GM12878 (cell line): ENCODE data around the gene C1orf232. TPM values are rescaled to one million over a fixed set of nuclear protein-coding genes. Genes with fewer than 3 reads are reported as not detected.

Source experiments
- ATAC-seq: fragments of 200-7000 bp; cut with Tn5 transposase; 3 replicates; pipeline ENCODE4 v1.9.1; 2020; ENCODE audit warnings: mild to moderate bottlenecking, moderate library complexity
- BruUV-seq: library from RNA; stranded (reverse); fragments of 400-500 nt; replicated peaks from 2 replicates; lab custom pipeline; 2021; lab: Mats Ljungman, UMichigan
- CTCF ChIA-PET: fragments of 300-600 bp; sonication (Branson Sonifier 250); formaldehyde crosslinking; extraction: SDS; loops from one replicate; lab custom pipeline; 2021; ENCODE audit warnings: inconsistent platforms; lab: Yijun Ruan, JAX
- POLR2A ChIA-PET: fragments of 350-600 bp; formaldehyde crosslinking; extraction: SDS; loops from one replicate; lab custom pipeline; 2021; ENCODE audit warnings: inconsistent platforms; lab: Charles Lee
- RAD21 ChIA-PET: fragments of 300-600 bp; sonication (Branson Sonifier 250); formaldehyde crosslinking; loops from one replicate; lab custom pipeline; 2023; ENCODE audit warnings: antibody characterized with exemption; ENCODE audit not compliant: unreplicated experiment; lab: Charles Lee
- SMC1A ChIA-PET: fragments of 300-600 bp; sonication (Branson Sonifier 250); formaldehyde crosslinking; loops from one replicate; lab custom pipeline; 2023; ENCODE audit not compliant: unreplicated experiment, uncharacterized antibody; lab: Charles Lee
- DNase-seq: peaks from one replicate; pipeline ENCODE4 v3.0.0-alpha.2; 2011; ENCODE audit warnings: low read depth, low spot score
- FAIRE-seq: peaks from 3 replicates; lab custom pipeline; 2011; peaks lifted over from hg19 to GRCh38; lab: Jason Lieb, UNC
- H2AFZ ChIP-seq: 2 replicates; pipeline ENCODE4 v1.6.0; 2011; ENCODE audit warnings: low read depth, low read length, control low read depth; ENCODE audit not compliant: control insufficient read depth
- H3K27ac ChIP-seq: 2 replicates; pipeline ENCODE4 v1.5.1; 2011; ENCODE audit warnings: control low read depth; ENCODE audit not compliant: control insufficient read depth, insufficient read depth
- H3K27me3 ChIP-seq, 2 experiments: replicated peaks in 1 of 2; 2 replicates each; pipeline versions ENCODE4 v1.6.0 to v1.6.1; 2011; ENCODE audit warnings: low read length in 1 of 2; ENCODE audit not compliant: control insufficient read depth in 2 of 2, insufficient read depth in 2 of 2
- H3K36me3 ChIP-seq, 2 experiments: 2 replicates each; pipeline ENCODE4 v1.5.1; 2011; ENCODE audit warnings: low read length in 1 of 2; ENCODE audit not compliant: control insufficient read depth in 2 of 2, insufficient read depth in 2 of 2
- H3K4me1 ChIP-seq: 2 replicates; pipeline ENCODE4 v1.6.1; 2011; ENCODE audit warnings: mild to moderate bottlenecking, low read length, moderate library complexity, mixed read lengths; ENCODE audit not compliant: control insufficient read depth, insufficient read depth
- H3K4me2 ChIP-seq: 2 replicates; pipeline ENCODE4 v1.6.0; 2011; ENCODE audit warnings: control low read depth; ENCODE audit not compliant: control insufficient read depth, insufficient read depth
- H3K4me3 ChIP-seq: fragments of 200-600 bp; sonication (generic); 2 replicates; pipeline ENCODE4 v1.5.1; 2016
- H3K79me2 ChIP-seq: 2 replicates; pipeline ENCODE4 v1.6.0; 2011; ENCODE audit warnings: low read length; ENCODE audit not compliant: control insufficient read depth, insufficient read depth
- H3K9ac ChIP-seq: 2 replicates; pipeline ENCODE4 v1.8.0; 2011; ENCODE audit warnings: low read length, control low read depth, mixed read lengths; ENCODE audit not compliant: control insufficient read depth, insufficient read depth
- H3K9me3 ChIP-seq: replicated peaks from 3 replicates; pipeline ENCODE4 v1.5.1; 2011; ENCODE audit warnings: mild to moderate bottlenecking, low read length; ENCODE audit not compliant: control insufficient read depth, insufficient read depth
- H4K20me1 ChIP-seq: 2 replicates; pipeline ENCODE4 v1.6.0; 2011; ENCODE audit not compliant: control insufficient read depth, insufficient read depth
- BACH1 ChIP-seq: fragments of 450-650 bp; IDR thresholded peaks from 2 replicates; pipeline ENCODE4 v1.6.1; 2017; ENCODE audit warnings: mild to moderate bottlenecking, borderline replicate concordance
- BMI1 ChIP-seq: fragments of 450-650 bp; IDR thresholded peaks from 2 replicates; pipeline ENCODE4 v1.6.1; 2016; ENCODE audit warnings: mild to moderate bottlenecking, moderate library complexity, borderline replicate concordance
- CEBPB ChIP-seq, 2 experiments: fragments of 150-350 bp in 1 of 2; IDR thresholded peaks; 2 replicates each; pipeline ENCODE4 v1.6.1; 2012 to 2014; ENCODE audit warnings: low read depth in 2 of 2, low read length in 2 of 2, borderline replicate concordance in 1 of 2, inconsistent platforms in 1 of 2
- E2F4 ChIP-seq: IDR thresholded peaks from 2 replicates; pipeline ENCODE4 v1.6.1; 2012; ENCODE audit warnings: low read depth, low read length, improper control_type of control experiment
- HCFC1 ChIP-seq: fragments of 150-350 bp; IDR thresholded peaks from 2 replicates; pipeline ENCODE4 v1.6.1; 2014; ENCODE audit warnings: low read length
- LARP7 ChIP-seq: fragments of 450-650 bp; IDR thresholded peaks from 2 replicates; pipeline ENCODE4 v1.6.1; 2017; ENCODE audit warnings: mild to moderate bottlenecking
- NFYB ChIP-seq: IDR thresholded peaks from 2 replicates; pipeline ENCODE4 v1.6.1; 2011; ENCODE audit warnings: low read depth, mild to moderate bottlenecking, low read length, improper control_type of control experiment, moderate library complexity; ENCODE audit not compliant: insufficient read depth
- TCF7 ChIP-seq: IDR thresholded peaks from 2 replicates; pipeline ENCODE4 v1.6.1; 2014; ENCODE audit warnings: antibody characterized with exemption, borderline replicate concordance
- ZBTB40 ChIP-seq: fragments of 450-650 bp; IDR thresholded peaks from 2 replicates; pipeline ENCODE4 v1.6.1; 2016; ENCODE audit warnings: mild to moderate bottlenecking, moderate library complexity, borderline replicate concordance
- WGBS: methylation state at CpG from one replicate; pipeline ENCODE4 v1.1.6; 2016; ENCODE audit warnings: low lambda C conversion rate; ENCODE audit not compliant: insufficient replicate concordance, insufficient coverage; ENCODE audit errors: missing lambda C conversion rate; 5-methylcytosine and 5-hydroxymethylcytosine counted together
- in situ Hi-C: fragments of 300-500 bp; cut with MboI; formaldehyde crosslinking; loops from 9 replicates; pipeline ENCODE4 v1.14.3; 2018; ENCODE audit warnings: mixed read lengths
- intact Hi-C: fragments of 100-400 bp; cut with micrococcal nuclease; formaldehyde crosslinking; loops from one replicate; pipeline ENCODE4 v1.14.2; 2022; ENCODE audit not compliant: unreplicated experiment
- polyA plus RNA-seq, 11 experiments: library from polyadenylated mRNA; depleted of rRNA in 4 of 11; unstranded in 6 of 11; stranded (reverse) in 5 of 11; fragments of >200 nt; fragmentation: Nextera tagmentation in 4 of 11; fragmentation: Illumina TruSeq in 1 of 11; extraction: Ambion mirVana in 4 of 11; extraction: Trizol in 1 of 11; gene quantifications; 1 replicate in 1 of 11; 2 replicates in 10 of 11; pipeline versions ENCODE4 v1.2.1 to v1.2.3, GENCODE V29; 2011 to 2016; ENCODE audit warnings: inconsistent platforms in 2 of 11, missing spikeins in 2 of 11, low read depth in 1 of 11
- total RNA-seq, 4 experiments: library from RNA; depleted of rRNA in 3 of 4; stranded (reverse); fragments of >200 nt in 3 of 4; fragmentation: Illumina TruSeq in 1 of 4; extraction: Trizol in 1 of 4; gene quantifications; 2 replicates each; pipeline versions ENCODE4 v1.2.1 to v1.2.3, GENCODE V29; 2013 to 2021
- TF ChIP-seq, protein P1 (sequence below): fragments of 150-350 bp; IDR thresholded peaks from 2 replicates; pipeline ENCODE4 v1.6.1; 2014; ENCODE audit warnings: mild to moderate bottlenecking, low read depth, low read length
- TF ChIP-seq, protein P2 (sequence below): fragments of 450-650 bp; formaldehyde crosslinking; IDR thresholded peaks from 2 replicates; pipeline ENCODE4 v1.5.0; 2022; ENCODE audit warnings: mild to moderate bottlenecking, missing genetic modification characterization

Gene C1orf232
- total and polyA plus RNA-seq, 10 of the 15 experiments (the other 5 are each of a cell fraction or from before 2014, with no cell fraction given) = not detected

- TF ChIP-seq CEBPB (IDR thresholded peaks at IDR 0.05; ENCODE audit: borderline replicate concordance in 1 of 2, low read depth in 2 of 2, low read length in 2 of 2) (no peak), TCF7 (no peak), BMI1 (no peak)
Measured at GRCh38 chr1:26163684-26164035, 5.1 kb downstream of the C1orf232 start (continued).

DNA sequence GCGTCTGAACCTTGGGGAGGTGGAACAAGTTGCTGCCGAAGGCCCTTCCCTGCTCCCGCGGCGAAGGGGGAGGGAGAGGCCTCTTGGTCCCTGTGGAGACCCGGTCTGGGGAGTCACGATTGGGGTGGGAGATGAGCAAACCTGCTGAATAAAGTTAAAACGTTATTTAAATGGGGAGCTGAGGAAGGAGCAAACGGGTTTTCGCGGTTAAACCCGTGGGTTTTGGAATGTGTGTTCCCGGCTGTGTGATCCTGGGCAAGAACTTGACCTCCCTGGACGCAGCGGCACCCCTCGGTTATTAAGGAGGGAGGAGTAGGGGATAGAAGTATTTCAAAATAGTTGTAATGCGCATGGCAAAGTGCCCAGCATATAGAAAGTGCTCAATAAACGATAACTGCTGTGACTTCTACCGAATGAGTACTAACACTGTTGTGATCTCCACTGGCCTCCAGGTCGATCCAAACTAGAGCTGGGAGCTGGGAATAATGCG lies 6.5 kb downstream of the C1orf232 start:
- H3K4me3 ChIP-seq = no peak overlapping the region
- DNase-seq (no peak), ATAC-seq (no peak), FAIRE-seq (no peak)
- peak overlapping the region; percentile 64; the same call in 1 of the 2 replicates for H3K4me2 ChIP-seq
- in situ Hi-C loops = no loop called here
- ChIA-PET SMC1A (no interaction called here), CTCF (interaction anchor here (1.0 kb wide), 1 partner anchor 17 kb away, joined by 3 read pairs; no protein-coding TSS in a partner anchor), RAD21 (no interaction called here), POLR2A (no interaction called here)
- no TSS peak for BruUV-seq
- peaks cover 4% of the 10 kb centered on the region for H3K4me1 ChIP-seq
- H2AFZ ChIP-seq = no peak overlapping the region
- H3K9ac ChIP-seq = no peak overlapping the region
- peaks cover 3 to 22% of the 10 kb centered on the region in 2 experiments for H3K27me3 ChIP-seq
- no peaks in the 10 kb centered on the region; the same call in 2 of the 3 replicates for H3K9me3 ChIP-seq
- H3K36me3 ChIP-seq = no peaks in the 10 kb centered on the region
- H3K79me2 ChIP-seq = no peaks in the 10 kb centered on the region
- 38% methylated on average over 21 of the region's 21 CpGs for WGBS
- intact Hi-C loops = loop anchor here (5.0 to 10.0 kb wide), 2 partner anchors 55 to 233 kb away; no protein-coding TSS in a partner anchor
- H4K20me1 ChIP-seq = no peaks in the 10 kb centered on the region
- H3K27ac ChIP-seq = no peak overlapping the region
- TF ChIP-seq, protein P1, sequence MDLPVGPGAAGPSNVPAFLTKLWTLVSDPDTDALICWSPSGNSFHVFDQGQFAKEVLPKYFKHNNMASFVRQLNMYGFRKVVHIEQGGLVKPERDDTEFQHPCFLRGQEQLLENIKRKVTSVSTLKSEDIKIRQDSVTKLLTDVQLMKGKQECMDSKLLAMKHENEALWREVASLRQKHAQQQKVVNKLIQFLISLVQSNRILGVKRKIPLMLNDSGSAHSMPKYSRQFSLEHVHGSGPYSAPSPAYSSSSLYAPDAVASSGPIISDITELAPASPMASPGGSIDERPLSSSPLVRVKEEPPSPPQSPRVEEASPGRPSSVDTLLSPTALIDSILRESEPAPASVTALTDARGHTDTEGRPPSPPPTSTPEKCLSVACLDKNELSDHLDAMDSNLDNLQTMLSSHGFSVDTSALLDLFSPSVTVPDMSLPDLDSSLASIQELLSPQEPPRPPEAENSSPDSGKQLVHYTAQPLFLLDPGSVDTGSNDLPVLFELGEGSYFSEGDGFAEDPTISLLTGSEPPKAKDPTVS = no peak
- TF ChIP-seq E2F4 (no peak), BACH1 (no peak), ZBTB40 (no peak), NFYB (no peak), LARP7 (no peak), HCFC1 (no peak)
- TF ChIP-seq, protein P2, sequence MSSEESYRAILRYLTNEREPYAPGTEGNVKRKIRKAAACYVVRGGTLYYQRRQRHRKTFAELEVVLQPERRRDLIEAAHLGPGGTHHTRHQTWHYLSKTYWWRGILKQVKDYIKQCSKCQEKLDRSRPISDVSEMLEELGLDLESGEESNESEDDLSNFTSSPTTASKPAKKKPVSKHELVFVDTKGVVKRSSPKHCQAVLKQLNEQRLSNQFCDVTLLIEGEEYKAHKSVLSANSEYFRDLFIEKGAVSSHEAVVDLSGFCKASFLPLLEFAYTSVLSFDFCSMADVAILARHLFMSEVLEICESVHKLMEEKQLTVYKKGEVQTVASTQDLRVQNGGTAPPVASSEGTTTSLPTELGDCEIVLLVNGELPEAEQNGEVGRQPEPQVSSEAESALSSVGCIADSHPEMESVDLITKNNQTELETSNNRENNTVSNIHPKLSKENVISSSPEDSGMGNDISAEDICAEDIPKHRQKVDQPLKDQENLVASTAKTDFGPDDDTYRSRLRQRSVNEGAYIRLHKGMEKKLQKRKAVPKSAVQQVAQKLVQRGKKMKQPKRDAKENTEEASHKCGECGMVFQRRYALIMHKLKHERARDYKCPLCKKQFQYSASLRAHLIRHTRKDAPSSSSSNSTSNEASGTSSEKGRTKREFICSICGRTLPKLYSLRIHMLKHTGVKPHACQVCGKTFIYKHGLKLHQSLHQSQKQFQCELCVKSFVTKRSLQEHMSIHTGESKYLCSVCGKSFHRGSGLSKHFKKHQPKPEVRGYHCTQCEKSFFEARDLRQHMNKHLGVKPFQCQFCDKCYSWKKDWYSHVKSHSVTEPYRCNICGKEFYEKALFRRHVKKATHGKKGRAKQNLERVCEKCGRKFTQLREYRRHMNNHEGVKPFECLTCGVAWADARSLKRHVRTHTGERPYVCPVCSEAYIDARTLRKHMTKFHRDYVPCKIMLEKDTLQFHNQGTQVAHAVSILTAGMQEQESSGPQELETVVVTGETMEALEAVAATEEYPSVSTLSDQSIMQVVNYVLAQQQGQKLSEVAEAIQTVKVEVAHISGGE (CRISPR knock-in tag) = no peak
